Measurements from ENCODE around the gene TFCP2L1. TPM values are rescaled to one million over a fixed set of nuclear protein-coding genes. Genes with fewer than 3 reads are reported as not detected.

TFCP2L1 gene
- total RNA-seq, 4 donors from 2014 or later = 3.6 to 7.9 (median 5.9) TPM

DNA sequence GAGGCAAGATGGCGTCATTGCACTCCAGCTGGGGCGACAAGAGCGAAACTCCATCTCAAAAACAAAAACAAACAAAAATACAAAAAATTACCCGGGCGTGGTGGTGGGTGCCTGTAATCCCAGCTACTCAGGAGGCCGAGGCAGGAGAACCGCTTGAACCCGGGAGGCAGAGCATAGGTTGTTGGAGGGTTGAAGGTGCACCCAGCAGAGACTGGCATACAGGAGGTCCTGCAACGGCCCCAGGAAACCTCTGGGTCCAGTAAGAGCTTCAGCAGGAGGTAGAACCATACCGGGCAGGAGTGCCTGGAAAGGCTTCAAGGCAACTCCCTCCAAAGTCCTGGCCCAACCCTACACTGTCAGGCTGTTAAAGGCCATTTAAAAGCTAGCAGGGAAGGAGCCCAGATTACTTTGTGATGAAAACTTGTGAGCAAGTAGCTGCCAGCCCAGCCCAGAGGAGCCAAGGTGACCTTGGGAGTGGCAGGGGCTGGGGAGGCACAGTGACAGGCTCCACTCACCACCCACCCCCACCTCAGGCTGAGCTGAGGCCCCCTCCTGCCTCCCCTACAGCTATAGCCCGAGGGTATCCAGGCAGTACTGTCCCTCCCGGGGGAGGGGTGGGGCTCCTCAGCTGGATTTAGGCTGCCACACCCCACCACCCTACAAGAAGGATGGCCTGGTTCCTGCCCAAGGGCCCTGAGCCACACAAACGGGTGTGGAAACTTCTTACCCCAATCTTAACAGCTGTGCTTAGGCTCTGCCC is 28.1 kb downstream of the TFCP2L1 start:
- TF ChIP-seq, protein P1, sequence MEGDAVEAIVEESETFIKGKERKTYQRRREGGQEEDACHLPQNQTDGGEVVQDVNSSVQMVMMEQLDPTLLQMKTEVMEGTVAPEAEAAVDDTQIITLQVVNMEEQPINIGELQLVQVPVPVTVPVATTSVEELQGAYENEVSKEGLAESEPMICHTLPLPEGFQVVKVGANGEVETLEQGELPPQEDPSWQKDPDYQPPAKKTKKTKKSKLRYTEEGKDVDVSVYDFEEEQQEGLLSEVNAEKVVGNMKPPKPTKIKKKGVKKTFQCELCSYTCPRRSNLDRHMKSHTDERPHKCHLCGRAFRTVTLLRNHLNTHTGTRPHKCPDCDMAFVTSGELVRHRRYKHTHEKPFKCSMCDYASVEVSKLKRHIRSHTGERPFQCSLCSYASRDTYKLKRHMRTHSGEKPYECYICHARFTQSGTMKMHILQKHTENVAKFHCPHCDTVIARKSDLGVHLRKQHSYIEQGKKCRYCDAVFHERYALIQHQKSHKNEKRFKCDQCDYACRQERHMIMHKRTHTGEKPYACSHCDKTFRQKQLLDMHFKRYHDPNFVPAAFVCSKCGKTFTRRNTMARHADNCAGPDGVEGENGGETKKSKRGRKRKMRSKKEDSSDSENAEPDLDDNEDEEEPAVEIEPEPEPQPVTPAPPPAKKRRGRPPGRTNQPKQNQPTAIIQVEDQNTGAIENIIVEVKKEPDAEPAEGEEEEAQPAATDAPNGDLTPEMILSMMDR (IDR thresholded peaks at IDR 0.05; ENCODE audit: low read depth) = no peak

DNA sequence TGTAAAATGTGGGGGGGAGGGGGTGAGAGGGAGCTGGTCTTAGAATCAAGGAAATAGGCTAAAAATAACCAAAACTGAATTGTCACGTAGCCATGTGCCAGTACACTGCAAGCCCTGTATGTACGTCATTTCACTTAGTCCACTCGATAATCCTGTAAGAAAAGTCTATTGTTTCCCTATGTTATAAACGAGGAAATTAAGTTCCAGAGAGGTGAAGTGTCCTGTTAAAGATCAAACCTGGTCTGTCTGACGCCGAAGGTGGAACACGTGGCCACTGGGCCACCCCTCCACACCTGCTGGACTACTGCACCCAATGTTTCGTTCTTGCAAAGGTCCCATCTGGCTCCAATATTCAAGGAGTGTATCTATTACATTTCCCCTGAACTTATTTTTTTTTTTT is 29.6 kb downstream of the TFCP2L1 start:
- TF ChIP-seq, protein P1 (IDR thresholded peaks at IDR 0.05; ENCODE audit: low read depth) = no peak

DNA sequence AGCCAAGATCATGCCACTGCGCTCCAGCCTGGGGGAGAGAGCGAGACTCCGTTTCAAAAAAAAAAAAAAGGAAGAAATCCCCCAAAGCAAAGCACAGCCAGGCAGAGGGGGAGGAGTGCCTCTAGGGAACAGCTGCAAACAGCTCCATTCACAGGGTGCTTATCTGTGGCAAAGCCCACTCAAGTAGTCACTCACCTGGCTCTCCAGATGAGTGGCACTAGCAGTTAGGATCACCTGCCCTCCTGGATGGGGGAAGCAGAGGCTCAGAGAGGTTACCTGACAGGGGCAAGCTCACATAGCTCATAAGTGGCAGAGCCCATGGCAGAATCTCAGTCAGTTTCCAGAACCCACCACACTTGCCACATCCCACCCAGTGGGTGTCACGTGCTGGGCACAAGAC is 30.3 kb downstream of the TFCP2L1 start:
- TF ChIP-seq, protein P1 (IDR thresholded peaks at IDR 0.05; ENCODE audit: low read depth) = no peak

DNA sequence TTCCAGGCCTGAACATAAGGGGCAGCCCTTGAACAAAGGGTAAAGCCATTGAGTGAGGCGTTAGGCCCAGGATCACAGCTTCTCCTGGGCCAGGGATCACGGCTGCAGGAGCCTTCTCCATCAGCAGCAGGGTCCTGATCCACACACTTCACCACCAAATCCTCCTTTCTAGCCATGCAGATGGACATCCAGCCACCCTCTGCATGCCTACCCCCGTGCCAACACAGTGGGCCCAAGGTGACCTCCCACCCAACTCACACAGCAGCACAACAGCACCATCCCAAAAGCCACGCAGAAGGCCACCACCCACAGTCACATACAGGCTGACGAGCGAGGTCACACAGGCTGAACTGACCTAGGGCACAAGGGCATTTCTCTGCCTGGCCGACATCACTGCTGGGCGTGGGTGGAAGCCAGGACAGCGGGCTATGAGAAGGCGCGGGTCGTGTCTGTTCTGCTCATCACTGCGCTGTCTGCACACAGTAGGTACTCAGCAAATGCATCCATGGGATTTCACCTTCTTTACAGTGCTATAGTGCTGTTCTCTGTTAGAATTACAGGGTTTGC is 31.2 kb downstream of the TFCP2L1 start:
- TF ChIP-seq, protein P1 (IDR thresholded peaks at IDR 0.05; ENCODE audit: low read depth) = no peak

DNA sequence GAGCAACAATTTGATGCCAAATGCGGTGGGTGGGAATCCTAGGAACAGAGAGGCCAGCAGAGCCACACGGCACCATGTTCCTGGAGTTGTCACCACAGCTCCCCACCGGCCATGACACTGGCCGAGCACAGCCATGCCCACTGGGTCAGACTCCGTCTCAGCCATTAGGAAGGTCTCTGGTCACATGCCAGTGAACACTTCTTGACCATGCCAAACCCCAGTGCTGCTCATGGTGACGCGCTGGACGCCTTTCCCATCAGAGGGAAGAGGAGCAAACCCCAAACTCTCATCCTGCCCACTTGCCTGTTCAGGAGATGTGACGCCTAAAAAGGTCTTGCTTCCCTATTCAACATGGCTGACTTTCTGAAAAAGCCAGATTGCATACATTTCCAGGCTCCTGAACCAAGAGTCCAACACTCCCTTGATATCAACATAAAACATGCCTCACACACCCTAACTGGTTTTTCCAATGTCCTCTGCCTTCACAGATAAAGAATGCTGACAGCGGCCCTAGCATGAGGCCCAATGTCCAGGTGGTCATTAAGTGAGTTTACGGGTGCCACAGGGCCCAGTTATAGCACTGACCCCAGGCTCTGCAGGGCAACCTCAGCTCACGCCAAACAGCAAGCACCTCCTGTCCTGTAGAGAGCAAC is 31.9 kb downstream of the TFCP2L1 start:
- TF ChIP-seq, protein P1 (IDR thresholded peaks at IDR 0.05; ENCODE audit: low read depth) = no peak

DNA sequence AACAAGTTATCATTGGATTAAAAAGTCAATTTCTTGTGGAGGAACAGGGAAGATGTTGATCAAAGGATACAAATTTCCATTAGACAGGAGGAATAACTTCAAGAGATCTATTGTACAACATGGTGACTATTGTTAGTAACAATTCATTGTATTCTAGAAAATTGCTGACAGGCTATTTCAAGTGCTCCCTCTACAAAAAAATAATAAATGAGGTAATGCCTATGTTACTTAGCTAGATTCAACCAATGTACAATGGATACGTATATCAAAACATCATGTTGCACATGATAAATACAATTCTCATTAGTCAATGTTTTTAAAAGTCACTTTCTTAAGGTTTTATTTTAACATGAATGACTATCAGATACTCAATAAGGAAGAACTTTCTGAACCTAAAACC is 33.5 kb downstream of the TFCP2L1 start:
- TF ChIP-seq, protein P1 (IDR thresholded peaks at IDR 0.05; ENCODE audit: low read depth) = no peak

DNA sequence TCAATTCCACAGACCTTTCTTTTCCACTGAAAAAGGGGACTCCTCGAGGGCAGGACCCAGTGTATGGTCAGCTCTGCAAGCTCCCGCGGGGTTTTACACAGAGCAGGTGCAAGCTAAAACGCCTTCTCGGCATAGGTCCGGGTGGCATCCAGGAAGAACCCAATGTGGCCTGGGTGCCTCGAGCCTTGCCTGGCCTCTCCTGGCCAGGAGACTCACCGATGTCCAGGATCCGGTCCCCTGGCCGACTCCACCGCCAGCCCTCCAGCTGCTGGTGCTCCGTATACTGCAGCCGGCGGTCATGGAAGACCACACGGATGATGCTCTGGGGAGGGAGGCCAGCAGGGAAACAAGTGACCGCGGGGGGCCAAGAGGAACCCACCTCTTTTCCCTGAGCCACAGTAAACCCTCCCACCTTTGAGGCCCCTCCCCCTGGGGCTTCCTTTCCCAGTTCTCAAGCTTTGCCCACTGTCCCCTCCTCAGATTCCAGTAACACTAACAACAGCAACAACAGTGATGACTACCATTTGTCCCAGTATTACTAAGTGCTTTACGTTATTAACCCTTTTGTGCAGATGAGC is 36.1 kb downstream of the TFCP2L1 start:
- TF ChIP-seq, protein P1 (IDR thresholded peaks at IDR 0.05; ENCODE audit: low read depth) = no peak
